Testis (tissue), 2 donors: ENCODE results near the gene NHEJ1.

ENCODE experiments used
- CTCF ChIP-seq, 3 experiments: fragments of 450-650 bp in 2 of 3; fragments of 200-600 bp in 1 of 3; sonication (generic) in 1 of 3; IDR thresholded peaks; one replicate each; pipeline ENCODE4 v1.5.1; 2016 to 2019; ENCODE audit warnings: antibody characterized with exemption in 3 of 3, mild to moderate bottlenecking in 2 of 3, moderate library complexity in 1 of 3
- POLR2A ChIP-seq: fragments of 450-650 bp; IDR thresholded peaks from one replicate; pipeline ENCODE4 v1.6.1; 2017; ENCODE audit warnings: antibody characterized with exemption, mild to moderate bottlenecking, moderate library complexity

DNA sequence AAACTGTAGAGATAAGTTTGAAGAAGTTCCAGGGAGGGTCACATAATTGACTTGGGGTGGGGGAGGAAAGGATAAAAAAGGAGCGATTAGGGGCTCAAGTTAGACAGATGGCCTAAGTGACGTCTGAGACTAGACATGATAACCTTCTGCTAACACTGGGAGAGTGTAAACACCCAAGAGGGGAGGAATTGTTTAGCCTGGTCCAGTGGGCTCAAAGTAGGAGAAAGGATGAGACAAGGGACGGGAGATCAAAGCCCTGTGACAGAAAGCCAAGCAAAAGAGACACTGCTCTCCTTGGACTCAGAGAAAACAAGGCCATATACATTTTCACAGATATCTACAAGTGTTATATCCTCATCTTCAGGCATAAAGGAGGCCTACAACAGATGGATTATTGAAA is 54.4 kb downstream of the NHEJ1 start:
- TF ChIP-seq CTCF (IDR thresholded peaks at IDR 0.05) (no peak), POLR2A (no peak)
